KMS-11 (cell line): ENCODE measurements around the gene LRRC56.

Experiments used
- H2AFZ ChIP-seq: fragments of 200-600 bp; sonication (generic); 2 replicates; pipeline ENCODE4 v1.6.1; 2016; ENCODE audit warnings: antibody characterized with exemption, mixed run types, low read depth
- H3K27ac ChIP-seq: fragments of 200-600 bp; sonication (generic); 2 replicates; pipeline ENCODE4 v1.6.1; 2016; ENCODE audit warnings: mild to moderate bottlenecking, mixed run types
- H3K27me3 ChIP-seq: fragments of 200-600 bp; sonication (generic); 2 replicates; pipeline ENCODE4 v1.6.1; 2017; ENCODE audit warnings: mild to moderate bottlenecking, low read depth, mixed run types, moderate library complexity; ENCODE audit not compliant: insufficient read depth
- H3K36me3 ChIP-seq: fragments of 200-600 bp; sonication (generic); 2 replicates; pipeline ENCODE4 v1.6.1; 2017; ENCODE audit warnings: mild to moderate bottlenecking, mixed run types; ENCODE audit not compliant: insufficient read depth
- H3K4me1 ChIP-seq: fragments of 200-600 bp; sonication (generic); 2 replicates; pipeline ENCODE4 v1.6.1; 2016; ENCODE audit warnings: mild to moderate bottlenecking, low read depth, mixed run types; ENCODE audit not compliant: poor library complexity, severe bottlenecking
- H3K4me2 ChIP-seq: fragments of 200-600 bp; sonication (generic); 2 replicates; pipeline ENCODE4 v1.7.0; 2016; ENCODE audit warnings: mild to moderate bottlenecking, mixed run types
- H3K4me3 ChIP-seq: fragments of 200-600 bp; sonication (generic); IDR thresholded peaks from 2 replicates; pipeline ENCODE4 v1.6.1; 2017; ENCODE audit warnings: low read depth, low read length, mixed read lengths; ENCODE audit not compliant: insufficient read depth
- H3K79me2 ChIP-seq: fragments of 200-600 bp; sonication (generic); 2 replicates; pipeline ENCODE4 v1.6.1; 2016; ENCODE audit warnings: low read depth, mixed run types; ENCODE audit not compliant: insufficient read depth
- H3K9ac ChIP-seq: fragments of 200-600 bp; sonication (generic); 2 replicates; pipeline ENCODE4 v1.6.1; 2016; ENCODE audit warnings: mild to moderate bottlenecking, mixed run types
- H4K20me1 ChIP-seq: fragments of 200-600 bp; sonication (generic); 2 replicates; pipeline ENCODE4 v1.6.1; 2016; ENCODE audit warnings: mild to moderate bottlenecking, mixed run types; ENCODE audit not compliant: insufficient read depth
- CTCF ChIP-seq: fragments of 200-600 bp; sonication (generic); conservative IDR thresholded peaks from 2 replicates; pipeline ENCODE4 v1.6.1; 2017; ENCODE audit warnings: low read depth, mild to moderate bottlenecking, antibody characterized with exemption, low read length, moderate library complexity, mixed read lengths

The LRRC56 gene

GRCh38 chr11:488992-489391, 48.3 kb upstream of the LRRC56 start:
- no peak overlapping the region for H2AFZ ChIP-seq
- no peaks in the 10 kb centered on the region for H3K27me3 ChIP-seq
- H3K4me3 ChIP-seq = no peak overlapping the region
- no peaks in the 10 kb centered on the region for H3K36me3 ChIP-seq
- no peaks in the 10 kb centered on the region for H3K4me1 ChIP-seq
- no peak overlapping the region for H3K27ac ChIP-seq
- no peak overlapping the region for H3K9ac ChIP-seq
- no peaks in the 10 kb centered on the region for H4K20me1 ChIP-seq
- no peaks in the 10 kb centered on the region for H3K79me2 ChIP-seq
- H3K4me2 ChIP-seq = no peak overlapping the region
- TF ChIP-seq CTCF = no peak

GRCh38 chr11:489610-490185, 47.6 kb upstream of the LRRC56 start:
- H3K4me2 ChIP-seq = no peak overlapping the region
- no peak for TF ChIP-seq CTCF
- H3K9ac ChIP-seq = no peak overlapping the region
- H4K20me1 ChIP-seq = no peaks in the 10 kb centered on the region
- H3K4me1 ChIP-seq = no peaks in the 10 kb centered on the region
- no peaks in the 10 kb centered on the region for H3K27me3 ChIP-seq
- no peak overlapping the region for H3K27ac ChIP-seq
- H3K36me3 ChIP-seq = no peaks in the 10 kb centered on the region
- H3K4me3 ChIP-seq = no peak overlapping the region
- no peak overlapping the region for H2AFZ ChIP-seq
- H3K79me2 ChIP-seq = no peaks in the 10 kb centered on the region

GRCh38 chr11:490186-490929, 47.0 kb upstream of the LRRC56 start:
- H3K4me2 ChIP-seq = no peak overlapping the region
- H3K27me3 ChIP-seq = no peaks in the 10 kb centered on the region
- no peak overlapping the region for H3K9ac ChIP-seq
- no peak overlapping the region for H3K4me3 ChIP-seq
- H3K27ac ChIP-seq = no peak overlapping the region
- no peaks in the 10 kb centered on the region for H3K36me3 ChIP-seq
- no peak overlapping the region for H2AFZ ChIP-seq
- H4K20me1 ChIP-seq = no peaks in the 10 kb centered on the region
- no peaks in the 10 kb centered on the region for H3K79me2 ChIP-seq
- H3K4me1 ChIP-seq = no peaks in the 10 kb centered on the region
- TF ChIP-seq CTCF = no peak

GRCh38 chr11:490930-491260, 46.4 kb upstream of the LRRC56 start:
- Histone ChIP-seq H3K27me3 (no peaks in the 10 kb centered on the region), H3K36me3 (no peaks in the 10 kb centered on the region), H2AFZ (no peak overlapping the region), H3K79me2 (no peaks in the 10 kb centered on the region), H3K4me2 (no peak overlapping the region), H3K4me1 (no peaks in the 10 kb centered on the region), H4K20me1 (no peaks in the 10 kb centered on the region), H3K9ac (no peak overlapping the region), H3K4me3 (no peak overlapping the region), H3K27ac (no peak overlapping the region)
- TF ChIP-seq CTCF = no peak
